Keratinocyte (primary cell): Measurements from ENCODE around the gene DDX27. TPM values are rescaled to one million over a fixed set of nuclear protein-coding genes. Genes with fewer than 3 reads are reported as not detected.

Experiments
- DNase-seq: peaks from one replicate; pipeline ENCODE4 v3.0.0-alpha.2; 2011; ENCODE audit warnings: low read depth, missing footprints, low spot score
- FAIRE-seq: peaks from 2 replicates; lab custom pipeline; 2011; peaks lifted over from hg19 to GRCh38; lab: Jason Lieb, UNC
- H2AFZ ChIP-seq: 2 replicates; pipeline ENCODE4 v1.6.0; 2012; ENCODE audit warnings: low read length, control low read depth, inconsistent platforms; ENCODE audit not compliant: control insufficient read depth
- H3K27ac ChIP-seq: 2 replicates; pipeline ENCODE4 v1.5.1; 2011; ENCODE audit warnings: low read length; ENCODE audit not compliant: control insufficient read depth, insufficient read depth
- H3K27me3 ChIP-seq: 3 replicates; pipeline ENCODE4 v1.6.0; 2011; ENCODE audit warnings: low read length; ENCODE audit not compliant: control insufficient read depth, insufficient read depth; ENCODE audit errors: extremely low read depth
- H3K36me3 ChIP-seq, 2 experiments: 2 replicates in 1 of 2; 3 replicates in 1 of 2; pipeline ENCODE4 v1.5.1; 2011; ENCODE audit warnings: low read length in 2 of 2, mild to moderate bottlenecking in 1 of 2; ENCODE audit not compliant: control insufficient read depth in 2 of 2, insufficient read depth in 2 of 2; ENCODE audit errors: extremely low read depth in 1 of 2
- H3K4me1 ChIP-seq: 3 replicates; pipeline ENCODE4 v1.5.1; 2011; ENCODE audit warnings: low read length; ENCODE audit not compliant: control insufficient read depth, insufficient read depth; ENCODE audit errors: extremely low read depth
- H3K4me2 ChIP-seq: 3 replicates; pipeline ENCODE4 v1.6.0; 2011; ENCODE audit warnings: low read depth, low read length; ENCODE audit not compliant: control insufficient read depth, insufficient read depth; ENCODE audit errors: extremely low read depth
- H3K4me3 ChIP-seq, 3 experiments: fragments of 200-600 bp in 1 of 3; sonication (generic) in 1 of 3; 2 replicates in 2 of 3; 3 replicates in 1 of 3; pipeline ENCODE4 v1.5.1; 2011 to 2016; ENCODE audit warnings: low read length in 3 of 3, mild to moderate bottlenecking in 3 of 3, control low read depth in 2 of 3, inconsistent platforms in 1 of 3, low read depth in 1 of 3, mixed read lengths in 1 of 3, mixed run types in 1 of 3, moderate library complexity in 1 of 3; ENCODE audit not compliant: control insufficient read depth in 2 of 3, insufficient read depth in 2 of 3; ENCODE audit errors: extremely low read depth in 1 of 3
- H3K79me2 ChIP-seq: 2 replicates; pipeline ENCODE4 v1.6.0; 2012; ENCODE audit warnings: low read length; ENCODE audit not compliant: control insufficient read depth, insufficient read depth
- H3K9ac ChIP-seq: 3 replicates; pipeline ENCODE4 v1.6.0; 2011; ENCODE audit warnings: low read length; ENCODE audit not compliant: control insufficient read depth, insufficient read depth; ENCODE audit errors: extremely low read depth
- H3K9me1 ChIP-seq: 3 replicates; pipeline ENCODE4 v1.6.0; 2011; ENCODE audit warnings: low read length; ENCODE audit not compliant: control insufficient read depth, insufficient read depth; ENCODE audit errors: extremely low read depth
- H3K9me3 ChIP-seq: 2 replicates; pipeline ENCODE4 v1.5.1; 2012; ENCODE audit warnings: low read depth, low read length; ENCODE audit not compliant: control insufficient read depth
- H4K20me1 ChIP-seq: 3 replicates; pipeline ENCODE4 v1.6.0; 2011; ENCODE audit warnings: low read length; ENCODE audit not compliant: control insufficient read depth, insufficient read depth; ENCODE audit errors: extremely low read depth
- CTCF ChIP-seq, 3 experiments: IDR thresholded peaks in 1 of 3; conservative IDR thresholded peaks in 1 of 3; optimal IDR thresholded peaks in 1 of 3; 2 replicates in 2 of 3; 3 replicates in 1 of 3; pipeline versions ENCODE3 to v1.5.1; 2011; ENCODE audit warnings: low read length in 3 of 3, mild to moderate bottlenecking in 3 of 3, moderate library complexity in 2 of 3, control low read depth in 1 of 3, inconsistent platforms in 1 of 3; ENCODE audit not compliant: insufficient read depth in 2 of 3; ENCODE audit errors: extremely low read depth in 1 of 3
- EZH2 ChIP-seq: IDR thresholded peaks from one replicate; pipeline ENCODE4 v1.6.1; 2012; ENCODE audit warnings: inconsistent platforms, mild to moderate bottlenecking, low read length, moderate library complexity
- dilution Hi-C: fragments of 300-500 bp; cut with MboI; formaldehyde crosslinking; loops from one replicate; pipeline ENCODE4 v1.7.0; 2020; ENCODE audit warnings: low sequenced_read_pairs; ENCODE audit not compliant: extremely low pct_ligation_motif_present
- polyA plus RNA-seq, 5 experiments: library from polyadenylated mRNA; depleted of rRNA in 3 of 5; stranded (reverse) in 3 of 5; stranded (forward) in 1 of 5; unstranded in 1 of 5; fragments of >200 nt; gene quantifications; 1 replicate in 1 of 5; 2 replicates in 3 of 5; 3 replicates in 1 of 5; pipeline versions ENCODE4 v1.2.1 to v1.2.3, GENCODE V29; 2011 to 2012; ENCODE audit warnings: missing spikeins in 2 of 5, low read depth in 1 of 5, low replicate concordance in 1 of 5

Gene DDX27
- polyA plus RNA-seq, 1 donor (not counting 4 experiments of a cell fraction or from before 2014, with no cell fraction given) = 34.5 TPM

GRCh38 chr20:49185071-49185761, 34.0 kb upstream of the DDX27 start:
- no peak for FAIRE-seq
- Histone ChIP-seq H2AFZ (no peak overlapping the region), H3K9ac (no peak overlapping the region), H3K27me3 (no peaks in the 10 kb centered on the region), H3K9me3 (no peaks in the 10 kb centered on the region), H3K4me3 (no peak overlapping the region), H3K36me3 (peaks cover 0 to 5% of the 10 kb centered on the region in 2 experiments), H3K9me1 (no peaks in the 10 kb centered on the region), H3K4me2 (no peak overlapping the region), H3K4me1 (peaks cover 7% of the 10 kb centered on the region), H3K27ac (no peak overlapping the region), H3K79me2 (peaks cover 74% of the 10 kb centered on the region), H4K20me1 (peaks cover 9% of the 10 kb centered on the region)
- TF ChIP-seq EZH2 = no peak
- TF ChIP-seq CTCF (optimal IDR thresholded peaks at IDR 0.05 in 1 of 3, IDR thresholded peaks at IDR 0.05 in 1 of 3, conservative IDR thresholded peaks at IDR 0.05 in 1 of 3; ENCODE audit: extremely low read depth in 1 of 3, insufficient read depth in 2 of 3, low read length in 3 of 3) = no peak
- DNase-seq = no peak
- dilution Hi-C loops = no loop called here

- no peak for TF ChIP-seq CTCF (optimal IDR thresholded peaks at IDR 0.05 in 1 of 3, IDR thresholded peaks at IDR 0.05 in 1 of 3, conservative IDR thresholded peaks at IDR 0.05 in 1 of 3; ENCODE audit: extremely low read depth in 1 of 3, insufficient read depth in 2 of 3, low read length in 3 of 3)
- no peak for TF ChIP-seq EZH2
- peak overlapping the region; percentile 96 for H3K4me2 ChIP-seq
- FAIRE-seq (no peak), DNase-seq (no peak)
- peaks cover 0 to 5% of the 10 kb centered on the region in 2 experiments for H3K36me3 ChIP-seq
- H3K4me1 ChIP-seq = peaks cover 7% of the 10 kb centered on the region
- H4K20me1 ChIP-seq = peaks cover 2% of the 10 kb centered on the region
- dilution Hi-C loops = no loop called here
- peak overlapping the region; percentile 67 for H2AFZ ChIP-seq
- peaks cover 59% of the 10 kb centered on the region for H3K79me2 ChIP-seq
- H3K9me3 ChIP-seq = no peaks in the 10 kb centered on the region
- H3K27ac ChIP-seq = peak overlapping the region; percentile 45
- peak overlapping the region; percentile 71 for H3K9ac ChIP-seq
- H3K9me1 ChIP-seq = no peaks in the 10 kb centered on the region
- H3K4me3 ChIP-seq = peak overlapping the region; percentile 60 to 87 (median 85)
- H3K27me3 ChIP-seq = no peaks in the 10 kb centered on the region
Observed at GRCh38 chr20:49186535-49187329, 32.5 kb upstream of the DDX27 start.
